Measurements from ENCODE around the gene ARHGEF10L.

ARHGEF10L gene

DNA sequence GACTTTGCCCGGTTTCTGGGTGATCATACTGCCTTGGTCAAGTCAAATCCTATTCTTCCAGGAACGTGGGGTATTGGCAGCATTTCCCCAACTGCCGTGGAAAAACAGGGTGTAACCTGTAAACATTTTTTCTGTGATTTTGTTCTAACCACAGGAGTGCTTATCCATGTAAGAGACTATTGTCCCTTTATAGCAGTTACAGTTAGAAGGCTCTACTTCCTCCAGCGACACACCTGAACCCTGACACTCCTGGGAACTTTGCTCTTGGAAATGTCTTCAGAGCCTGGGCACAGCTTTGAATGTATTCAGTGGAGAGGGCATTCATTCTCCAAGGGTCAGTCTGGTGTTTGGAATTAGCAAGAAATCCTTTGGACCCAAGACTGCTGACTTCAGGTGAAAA lies 26.4 kb upstream of the ARHGEF10L start:
- H3K4me3 ChIP-seq (ENCODE audit: control insufficient read depth, low read depth, low read length) = no peak overlapping the region
- TF ChIP-seq, protein P1, sequence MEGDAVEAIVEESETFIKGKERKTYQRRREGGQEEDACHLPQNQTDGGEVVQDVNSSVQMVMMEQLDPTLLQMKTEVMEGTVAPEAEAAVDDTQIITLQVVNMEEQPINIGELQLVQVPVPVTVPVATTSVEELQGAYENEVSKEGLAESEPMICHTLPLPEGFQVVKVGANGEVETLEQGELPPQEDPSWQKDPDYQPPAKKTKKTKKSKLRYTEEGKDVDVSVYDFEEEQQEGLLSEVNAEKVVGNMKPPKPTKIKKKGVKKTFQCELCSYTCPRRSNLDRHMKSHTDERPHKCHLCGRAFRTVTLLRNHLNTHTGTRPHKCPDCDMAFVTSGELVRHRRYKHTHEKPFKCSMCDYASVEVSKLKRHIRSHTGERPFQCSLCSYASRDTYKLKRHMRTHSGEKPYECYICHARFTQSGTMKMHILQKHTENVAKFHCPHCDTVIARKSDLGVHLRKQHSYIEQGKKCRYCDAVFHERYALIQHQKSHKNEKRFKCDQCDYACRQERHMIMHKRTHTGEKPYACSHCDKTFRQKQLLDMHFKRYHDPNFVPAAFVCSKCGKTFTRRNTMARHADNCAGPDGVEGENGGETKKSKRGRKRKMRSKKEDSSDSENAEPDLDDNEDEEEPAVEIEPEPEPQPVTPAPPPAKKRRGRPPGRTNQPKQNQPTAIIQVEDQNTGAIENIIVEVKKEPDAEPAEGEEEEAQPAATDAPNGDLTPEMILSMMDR (IDR thresholded peaks at IDR 0.05; ENCODE audit: control insufficient read depth, insufficient read depth, low read depth, low read length, missing control alignments) = no peak
- DNase-seq (ENCODE audit: low read depth) = no peak

DNA sequence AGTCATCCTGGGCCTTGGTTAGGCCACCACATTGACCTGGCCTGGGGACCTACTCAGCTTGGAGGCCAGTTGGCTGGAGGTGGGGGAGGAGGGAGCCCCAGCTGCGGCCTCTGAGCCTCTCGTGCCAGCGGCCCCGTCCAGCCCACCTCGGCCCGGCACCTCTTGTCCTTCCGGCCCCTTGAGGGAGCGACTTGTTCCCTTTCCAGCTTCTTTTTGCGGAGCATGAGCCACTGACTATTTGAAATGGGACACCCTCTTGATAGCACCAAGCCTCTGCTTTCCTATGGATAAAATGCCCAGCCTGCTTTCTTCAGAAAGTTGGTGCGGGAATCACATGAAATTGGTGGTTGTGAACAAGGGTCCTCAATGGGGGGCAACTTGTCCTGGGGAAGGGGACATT lies 24.7 kb upstream of the ARHGEF10L start:
- no peak for DNase-seq (ENCODE audit: low read depth)
- H3K4me3 ChIP-seq (ENCODE audit: control insufficient read depth, low read depth, low read length) = no peak overlapping the region
- TF ChIP-seq, protein P1 (IDR thresholded peaks at IDR 0.05; ENCODE audit: control insufficient read depth, insufficient read depth, low read depth, low read length, missing control alignments) = no peak

DNA sequence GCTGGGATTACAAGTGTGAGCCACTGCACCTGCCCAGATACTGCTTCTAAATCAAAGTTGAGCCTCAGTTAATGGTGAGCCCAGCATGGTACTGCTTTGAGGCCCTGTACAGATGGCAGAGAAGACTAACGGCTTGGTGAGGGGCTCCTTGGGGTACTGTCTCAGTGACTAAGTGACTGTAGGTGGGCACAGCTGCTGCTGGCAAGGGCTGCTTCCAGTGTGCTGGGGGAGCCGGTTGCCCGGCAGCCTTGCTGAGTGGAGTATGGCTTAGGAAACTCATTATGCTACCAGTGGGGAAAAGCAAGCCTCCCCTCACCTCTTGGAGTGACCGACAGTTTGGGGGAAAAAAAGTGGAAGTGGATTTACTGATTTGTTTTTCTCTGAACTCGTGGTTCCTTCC lies 23.6 kb upstream of the ARHGEF10L start:
- TF ChIP-seq, protein P1 (IDR thresholded peaks at IDR 0.05; ENCODE audit: control insufficient read depth, insufficient read depth, low read depth, low read length, missing control alignments) = no peak
- DNase-seq (ENCODE audit: low read depth) = no peak
- no peak overlapping the region for H3K4me3 ChIP-seq (ENCODE audit: control insufficient read depth, low read depth, low read length)

DNA sequence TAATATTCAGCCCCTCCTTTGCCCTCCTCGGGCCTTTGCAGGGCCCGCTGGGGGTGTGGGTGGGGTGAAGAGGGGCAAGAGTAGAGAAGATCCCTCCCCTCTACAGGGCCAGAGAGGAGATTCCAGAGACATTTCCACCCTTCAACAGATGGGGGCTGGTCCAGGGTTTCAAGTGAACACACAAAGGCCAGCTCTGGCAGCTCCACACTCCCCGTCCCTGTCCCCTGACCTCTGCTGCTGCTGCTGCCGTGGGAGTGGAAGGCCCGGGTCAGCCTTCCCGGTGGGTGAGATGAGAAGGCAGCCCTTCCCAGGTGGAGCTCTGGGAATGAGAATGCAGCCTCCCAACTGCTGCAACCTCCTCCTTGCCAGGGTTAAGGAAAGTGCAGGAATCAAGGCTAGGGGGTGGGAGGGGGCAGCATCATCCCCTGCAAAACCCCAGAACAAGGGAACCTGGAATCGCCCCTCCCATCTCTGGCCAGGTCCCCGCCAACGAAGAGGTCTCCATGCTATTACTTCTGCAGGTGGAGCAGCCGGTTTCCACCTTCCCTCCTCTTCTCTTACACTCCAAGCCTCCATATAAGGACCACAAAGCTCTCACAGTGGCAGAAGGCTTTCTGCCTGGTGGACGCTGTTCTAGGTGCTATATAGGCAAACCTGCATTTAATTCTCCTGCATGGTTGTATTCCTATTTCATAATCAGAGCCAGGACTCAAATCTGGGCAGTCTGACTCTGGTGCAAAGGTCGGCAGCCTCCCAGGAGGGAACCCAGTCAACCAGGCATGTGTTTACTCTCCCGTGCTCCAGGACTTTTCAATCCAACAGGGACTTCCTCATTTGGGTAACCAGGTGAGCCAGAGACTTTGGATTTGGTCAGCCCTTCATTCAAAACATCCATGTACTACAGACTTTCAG lies 22.9 kb upstream of the ARHGEF10L start:
- TF ChIP-seq, protein P1 (IDR thresholded peaks at IDR 0.05; ENCODE audit: control insufficient read depth, insufficient read depth, low read depth, low read length, missing control alignments) = no peak
- no peak for DNase-seq (ENCODE audit: low read depth)

DNA sequence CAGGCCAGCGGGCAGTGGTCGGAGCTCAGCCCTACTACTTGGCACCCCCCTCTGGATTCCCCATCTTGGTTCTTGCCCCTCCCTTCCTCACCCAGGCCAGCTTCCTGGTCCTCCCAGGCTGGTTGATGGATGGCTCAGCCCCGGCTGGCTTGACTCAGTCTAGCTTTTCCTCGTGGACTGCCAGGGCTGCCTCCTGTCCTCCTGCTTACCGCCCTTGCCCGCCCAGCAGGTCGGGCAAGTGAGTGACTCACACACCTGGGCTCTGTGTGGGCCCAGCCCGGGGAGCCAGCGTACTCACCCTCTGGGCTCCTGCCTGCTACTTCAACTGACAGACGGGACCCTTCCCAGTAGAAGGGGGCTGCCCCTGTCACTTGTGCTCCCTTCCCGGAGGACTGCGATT lies 19.5 kb upstream of the ARHGEF10L start:
- H3K4me3 ChIP-seq (ENCODE audit: control insufficient read depth, low read depth, low read length) = no peak overlapping the region
- DNase-seq (ENCODE audit: low read depth) = no peak
- TF ChIP-seq, protein P1 (IDR thresholded peaks at IDR 0.05; ENCODE audit: control insufficient read depth, insufficient read depth, low read depth, low read length, missing control alignments) = no peak

More for the DNA sequence above, 22.9 kb upstream of the ARHGEF10L start:
- H3K4me3 ChIP-seq (ENCODE audit: control insufficient read depth, low read depth, low read length) = no peak overlapping the region

DNA sequence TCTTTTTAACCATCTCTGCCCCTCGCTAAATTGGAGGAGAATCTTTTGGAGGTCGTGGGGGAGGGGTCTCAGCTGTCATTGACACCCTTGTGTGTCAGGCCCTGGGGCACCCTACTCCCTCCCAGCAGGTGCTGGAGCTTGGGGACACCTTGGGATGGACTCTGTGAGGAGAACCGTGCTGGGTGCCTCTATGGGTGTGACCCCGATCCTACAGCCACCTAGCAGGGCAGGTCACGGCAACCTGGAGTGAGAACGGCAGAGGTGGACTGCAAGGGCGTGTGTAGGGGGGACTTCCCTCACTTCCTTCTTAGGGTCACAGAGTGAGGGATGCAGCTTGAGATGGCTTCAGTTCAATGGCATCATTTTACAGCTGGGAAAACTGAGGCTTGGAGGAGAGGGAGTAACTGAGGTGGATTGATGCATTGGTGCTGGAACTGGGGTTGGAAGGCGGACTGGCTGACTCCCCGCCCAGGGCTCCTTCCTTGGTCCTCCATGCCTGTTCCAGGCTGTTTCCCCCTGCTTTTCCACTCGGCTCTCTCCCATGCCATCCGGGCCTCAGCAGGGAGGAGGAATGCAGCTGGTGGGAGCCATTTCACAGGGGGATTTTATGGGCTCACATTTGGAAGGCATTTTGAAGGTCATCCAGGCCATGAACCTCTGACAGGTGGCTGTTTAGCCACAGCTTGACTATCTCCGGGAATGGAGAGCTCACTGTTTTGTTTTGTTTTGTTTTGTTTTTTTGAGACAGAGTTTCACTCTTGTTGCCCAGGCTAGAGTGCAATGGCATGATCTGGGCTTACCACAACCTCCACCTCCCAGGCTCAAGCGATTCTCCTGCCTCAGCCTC lies 18.8 kb upstream of the ARHGEF10L start:
- H3K4me3 ChIP-seq (ENCODE audit: control insufficient read depth, low read depth, low read length) = no peak overlapping the region
- TF ChIP-seq, protein P1 (IDR thresholded peaks at IDR 0.05; ENCODE audit: control insufficient read depth, insufficient read depth, low read depth, low read length, missing control alignments) = no peak

More for the DNA sequence above, 18.8 kb upstream of the ARHGEF10L start:
- no peak for DNase-seq (ENCODE audit: low read depth)
